Gastrocnemius medialis (tissue), 4 donors: ENCODE data around the gene ABR. TPM values are rescaled to one million over a fixed set of nuclear protein-coding genes. Genes with fewer than 3 reads are reported as not detected.

Experiments used
- ATAC-seq, 2 donors: fragments of 150-250 bp; one replicate each; pipeline ENCODE4 v1.9.1; 2016
- DNase-seq, 2 donors: peaks; one replicate each; pipeline ENCODE4 v3.0.0-alpha.2; 2019
- H3K27ac ChIP-seq, 4 donors: fragments of 200-600 bp; sonication (generic); 1 replicate in 1 of 4; 2 replicates in 3 of 4; pipeline ENCODE4 v1.5.1; 2016 to 2018; ENCODE audit warnings: mild to moderate bottlenecking in 2 of 4, moderate library complexity in 1 of 4
- H3K27me3 ChIP-seq, 3 donors: fragments of 200-600 bp; sonication (generic) in 2 of 3; 1 replicate in 1 of 3; 2 replicates in 2 of 3; pipeline versions ENCODE4 v1.5.1 to v1.6.0; 2016 to 2019; ENCODE audit warnings: mild to moderate bottlenecking in 1 of 3, moderate library complexity in 1 of 3
- H3K36me3 ChIP-seq, 2 donors: fragments of 200-600 bp; sonication (generic) in 1 of 2; one replicate each; pipeline ENCODE4 v1.5.1; 2017 to 2018
- H3K4me1 ChIP-seq, 2 donors: fragments of 200-600 bp; sonication (generic) in 1 of 2; one replicate each; pipeline ENCODE4 v1.5.1; 2016 to 2017; ENCODE audit warnings: mild to moderate bottlenecking in 2 of 2
- H3K4me3 ChIP-seq, 4 donors: fragments of 200-600 bp; sonication (generic) in 3 of 4; 1 replicate in 1 of 4; 2 replicates in 3 of 4; pipeline ENCODE4 v1.5.1; 2016 to 2019; ENCODE audit warnings: mild to moderate bottlenecking in 2 of 4
- H3K9me3 ChIP-seq, 3 donors: fragments of 200-600 bp; sonication (generic) in 2 of 3; 1 replicate in 1 of 3; 2 replicates in 2 of 3; pipeline ENCODE4 v1.5.1; 2016 to 2019
- POLR2A ChIP-seq, 2 donors: fragments of 450-650 bp; IDR thresholded peaks; one replicate each; pipeline ENCODE4 v1.6.1; 2017; ENCODE audit warnings: antibody characterized with exemption in 2 of 2, mild to moderate bottlenecking in 2 of 2, moderate library complexity in 2 of 2
- in situ Hi-C, 4 donors: fragments of 200-750 bp; cut with MboI; loops; one replicate each; pipeline versions ENCODE4 v1.15.0 to v1.8.0; 2017; ENCODE audit warnings: low sequenced_read_pairs in 4 of 4
- intact Hi-C: fragments of 100-400 bp; cut with DNase I; formaldehyde crosslinking; loops from one replicate; pipeline ENCODE4 v1.15.1; 2023; ENCODE audit warnings: low total_unique reads
- total RNA-seq, 4 donors: library from RNA; depleted of rRNA; stranded (reverse); fragments of >200 nt; gene quantifications; one replicate each; pipeline versions ENCODE4 v1.1.0 to v1.2.3, GENCODE V29; 2016
- TF ChIP-seq, protein P1 (sequence below), 5 experiments: fragments of 450-650 bp in 3 of 5; fragments of 200-600 bp in 2 of 5; sonication (generic) in 2 of 5; IDR thresholded peaks in 4 of 5; conservative IDR thresholded peaks in 1 of 5; 1 replicate in 4 of 5; 2 replicates in 1 of 5; pipeline ENCODE4 v1.5.1; 2016 to 2019; ENCODE audit warnings: antibody characterized with exemption in 5 of 5, mild to moderate bottlenecking in 3 of 5, moderate library complexity in 3 of 5

Gene ABR
- total RNA-seq, 4 donors from 2014 or later = 9.7 to 15.4 (median 12.8) TPM

DNA sequence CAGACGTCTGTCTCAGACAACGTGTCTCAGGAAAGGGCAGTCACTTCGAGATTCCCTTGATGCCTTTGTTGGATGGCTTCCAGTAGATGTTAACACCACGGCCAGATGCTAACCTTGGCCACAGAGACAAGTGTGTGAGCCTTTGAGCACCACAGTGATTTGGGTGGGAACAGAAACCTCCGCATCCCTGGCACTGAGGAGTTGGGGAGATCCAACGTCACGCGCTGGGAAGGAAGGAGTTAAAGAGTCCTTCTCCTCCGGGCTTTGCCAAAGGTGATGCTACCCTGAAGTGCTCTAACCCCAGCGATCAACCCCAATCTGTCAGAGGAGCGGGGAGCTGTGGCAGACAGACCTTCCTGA lies 3.0 kb upstream of the ABR start:
- intact Hi-C loops = no loop called here
- ATAC-seq (no peak), DNase-seq (no peak)
- peaks cover 16 to 30% (median 18%) of the 10 kb centered on the region in 3 donors for H3K27me3 ChIP-seq
- no peaks in the 10 kb centered on the region for H3K36me3 ChIP-seq
- no peaks in the 10 kb centered on the region for H3K9me3 ChIP-seq
- H3K27ac ChIP-seq = peak overlapping the region in 1 of 4 donors; percentile 13
- no peak overlapping the region for H3K4me3 ChIP-seq
- TF ChIP-seq, protein P1, sequence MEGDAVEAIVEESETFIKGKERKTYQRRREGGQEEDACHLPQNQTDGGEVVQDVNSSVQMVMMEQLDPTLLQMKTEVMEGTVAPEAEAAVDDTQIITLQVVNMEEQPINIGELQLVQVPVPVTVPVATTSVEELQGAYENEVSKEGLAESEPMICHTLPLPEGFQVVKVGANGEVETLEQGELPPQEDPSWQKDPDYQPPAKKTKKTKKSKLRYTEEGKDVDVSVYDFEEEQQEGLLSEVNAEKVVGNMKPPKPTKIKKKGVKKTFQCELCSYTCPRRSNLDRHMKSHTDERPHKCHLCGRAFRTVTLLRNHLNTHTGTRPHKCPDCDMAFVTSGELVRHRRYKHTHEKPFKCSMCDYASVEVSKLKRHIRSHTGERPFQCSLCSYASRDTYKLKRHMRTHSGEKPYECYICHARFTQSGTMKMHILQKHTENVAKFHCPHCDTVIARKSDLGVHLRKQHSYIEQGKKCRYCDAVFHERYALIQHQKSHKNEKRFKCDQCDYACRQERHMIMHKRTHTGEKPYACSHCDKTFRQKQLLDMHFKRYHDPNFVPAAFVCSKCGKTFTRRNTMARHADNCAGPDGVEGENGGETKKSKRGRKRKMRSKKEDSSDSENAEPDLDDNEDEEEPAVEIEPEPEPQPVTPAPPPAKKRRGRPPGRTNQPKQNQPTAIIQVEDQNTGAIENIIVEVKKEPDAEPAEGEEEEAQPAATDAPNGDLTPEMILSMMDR (IDR thresholded peaks at IDR 0.05 in 4 of 5, conservative IDR thresholded peaks at IDR 0.05 in 1 of 5) = no peak
- no peak for TF ChIP-seq POLR2A (IDR thresholded peaks at IDR 0.05)
- H3K4me1 ChIP-seq = peaks cover 21 to 22% of the 10 kb centered on the region in 2 donors
- in situ Hi-C loops = loop anchor here in 2 of 4 donors (10.0 kb wide), 2 partner anchors 48 to 58 kb away; no protein-coding TSS in a partner anchor

DNA sequence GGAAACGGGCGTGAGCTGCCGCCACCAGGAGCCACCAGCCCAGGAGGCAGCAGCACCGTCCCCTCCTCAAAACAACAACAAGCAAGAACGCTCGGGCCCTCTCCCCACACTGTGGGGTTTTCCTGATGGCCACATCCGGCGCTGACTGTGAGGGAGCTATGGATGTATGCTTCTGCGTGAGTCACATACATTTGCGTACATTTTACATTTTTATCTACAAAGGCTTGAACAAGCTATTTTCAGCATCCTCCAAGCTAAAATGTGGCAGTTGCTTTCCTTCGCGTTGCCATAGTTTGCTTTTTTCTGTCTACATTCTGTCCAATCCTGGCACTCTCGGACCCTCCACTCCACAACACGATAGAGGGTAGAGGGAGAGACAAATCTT lies 2.0 kb upstream of the ABR start:
- DNase-seq (no peak), ATAC-seq (no peak)
- Histone ChIP-seq H3K4me3 (no peak overlapping the region), H3K27me3 (peaks cover 16 to 36% (median 18%) of the 10 kb centered on the region in 3 donors), H3K36me3 (no peaks in the 10 kb centered on the region), H3K4me1 (peaks cover 12 to 19% of the 10 kb centered on the region in 2 donors), H3K9me3 (no peaks in the 10 kb centered on the region), H3K27ac (no peak overlapping the region)
- in situ Hi-C loops (loop anchor here in 2 of 4 donors (10.0 kb wide), 2 partner anchors 47 to 57 kb away; no protein-coding TSS in a partner anchor), intact Hi-C loops (no loop called here)
- TF ChIP-seq, protein P1 (IDR thresholded peaks at IDR 0.05 in 4 of 5, conservative IDR thresholded peaks at IDR 0.05 in 1 of 5) = no peak
- TF ChIP-seq POLR2A (IDR thresholded peaks at IDR 0.05) = no peak

DNA sequence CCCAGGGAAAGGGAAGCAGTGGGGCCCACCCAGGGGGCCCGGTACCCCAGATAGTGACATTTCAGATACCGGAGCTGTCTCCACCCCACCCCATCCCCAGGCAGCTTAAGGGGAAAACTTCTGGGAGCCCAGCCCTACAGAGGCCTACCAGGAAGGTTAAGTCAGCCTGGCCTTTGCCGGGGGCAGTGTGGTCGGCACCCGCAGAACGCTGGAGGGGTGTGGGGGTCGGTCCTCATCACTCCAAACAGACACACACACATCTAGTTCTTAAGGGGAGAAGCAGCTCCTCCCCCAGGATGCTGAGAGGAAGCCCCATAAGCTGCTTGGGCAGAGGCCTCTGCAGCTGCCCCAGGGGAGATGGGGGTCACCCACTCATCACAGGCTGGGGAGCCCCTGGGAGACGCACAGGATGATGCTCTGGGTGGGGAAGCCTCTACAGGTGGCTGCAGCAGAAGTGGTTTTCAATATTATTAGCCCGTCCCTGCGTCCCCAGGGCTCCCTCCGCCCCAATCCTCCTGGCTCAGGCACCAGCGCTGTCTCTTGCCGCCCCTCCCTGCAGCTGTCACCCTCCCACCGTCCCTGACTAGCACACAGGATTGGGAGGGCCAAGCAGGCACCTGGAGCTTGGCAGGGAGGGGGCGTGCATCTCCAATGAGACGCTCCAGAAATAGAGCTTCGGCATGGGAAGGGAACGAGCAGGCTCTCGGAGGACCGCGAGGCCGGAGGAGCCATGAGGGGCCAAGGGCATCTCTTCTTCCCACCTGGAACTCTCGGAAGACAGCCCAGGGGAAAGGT lies 1.4 kb upstream of the ABR start:
- no peak for ATAC-seq
- Histone ChIP-seq H3K4me3 (no peak overlapping the region), H3K9me3 (no peaks in the 10 kb centered on the region), H3K27ac (no peak overlapping the region), H3K27me3 (peaks cover 16 to 36% (median 18%) of the 10 kb centered on the region in 3 donors), H3K36me3 (no peaks in the 10 kb centered on the region), H3K4me1 (peaks cover 10 to 13% of the 10 kb centered on the region in 2 donors)
- in situ Hi-C loops (loop anchor here in 2 of 4 donors (10.0 kb wide), 2 partner anchors 46 to 56 kb away; no protein-coding TSS in a partner anchor), intact Hi-C loops (no loop called here)
- TF ChIP-seq POLR2A (IDR thresholded peaks at IDR 0.05) = no peak
- TF ChIP-seq, protein P1 (IDR thresholded peaks at IDR 0.05 in 4 of 5, conservative IDR thresholded peaks at IDR 0.05 in 1 of 5) = no peak
- no peak for DNase-seq

DNA sequence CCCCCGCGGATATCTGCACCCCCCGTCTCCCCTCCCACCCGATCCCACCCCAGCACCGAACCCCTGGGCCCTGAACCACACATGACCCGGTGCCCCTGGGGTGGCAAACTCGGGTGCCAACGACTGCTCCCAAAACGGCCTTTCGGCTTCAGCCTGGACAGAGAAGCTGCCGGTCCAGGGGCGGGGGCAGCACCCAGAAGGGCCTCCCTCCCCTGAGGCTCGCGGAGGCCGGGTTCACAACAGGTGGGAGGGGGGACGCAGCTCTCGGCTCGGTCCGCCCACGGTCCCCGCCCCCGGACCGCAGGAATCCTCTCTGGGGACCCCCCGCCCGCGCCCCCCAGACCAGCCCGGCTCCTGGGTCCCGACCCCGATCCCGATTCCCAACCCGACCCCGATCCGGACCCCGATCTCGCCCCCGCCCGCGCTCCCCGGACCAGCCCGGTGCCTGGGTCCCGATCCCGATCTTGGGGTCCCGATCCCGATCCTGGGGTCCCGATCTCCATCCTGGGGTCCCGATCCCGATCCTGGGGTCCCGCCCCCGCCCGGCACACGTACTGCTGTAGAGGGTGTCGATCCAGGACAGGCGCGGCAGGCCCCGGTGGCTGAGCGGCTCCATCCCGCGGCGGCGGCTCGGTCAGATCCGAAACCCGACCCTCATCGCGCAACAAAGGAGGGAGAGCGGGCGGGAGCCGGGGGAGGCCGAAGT lies 516 bp downstream of the ABR start:
- H3K4me1 ChIP-seq = peaks cover 10 to 12% of the 10 kb centered on the region in 2 donors
- peak overlapping the region; percentile 61 to 79 (median 66) for H3K4me3 ChIP-seq
- H3K27me3 ChIP-seq = peaks cover 16 to 36% (median 18%) of the 10 kb centered on the region in 3 donors
- ATAC-seq (no peak), DNase-seq (no peak)
- H3K36me3 ChIP-seq = no peaks in the 10 kb centered on the region
- in situ Hi-C loops = no loop called here
- intact Hi-C loops = no loop called here
- H3K9me3 ChIP-seq = no peaks in the 10 kb centered on the region
- TF ChIP-seq POLR2A (IDR thresholded peaks at IDR 0.05) = no peak
- TF ChIP-seq, protein P1 (IDR thresholded peaks at IDR 0.05 in 4 of 5, conservative IDR thresholded peaks at IDR 0.05 in 1 of 5) = no peak
- H3K27ac ChIP-seq = peak overlapping the region; percentile 43 to 68 (median 62)
